Measurements from ENCODE around the gene PCDHB14. TPM values are rescaled to one million over a fixed set of nuclear protein-coding genes. Genes with fewer than 3 reads are reported as not detected.
A peak's percentile ranks its signal among the peaks of the same experiment; 100 is the strongest.
"Not testable (repeated sequence)": the region's sequence is repeated elsewhere in the genome, so short reads cannot be mapped to it uniquely, and the experiment has no call there.

The PCDHB14 gene
- total RNA-seq, 1 donor from 2014 or later, result 7.2 TPM

GRCh38 chr5:141245250-141245717 lies 22.1 kb downstream of the PCDHB14 start, which contains the start of gene PCDHB15:
PCDHB15 (plus strand) TSS chr5:141245395; CDS start chr5:141245579, 184 bp downstream.
- H3K9me3 ChIP-seq (ENCODE audit: low read depth), result peaks cover 11% of the 10 kb centered on the region
- peaks cover 9% of the 10 kb centered on the region for H3K4me1 Mint-ChIP-seq
- TF ChIP-seq EZH2phosphoT487 (IDR thresholded peaks at IDR 0.05), result no peak
- TF ChIP-seq, protein P1, sequence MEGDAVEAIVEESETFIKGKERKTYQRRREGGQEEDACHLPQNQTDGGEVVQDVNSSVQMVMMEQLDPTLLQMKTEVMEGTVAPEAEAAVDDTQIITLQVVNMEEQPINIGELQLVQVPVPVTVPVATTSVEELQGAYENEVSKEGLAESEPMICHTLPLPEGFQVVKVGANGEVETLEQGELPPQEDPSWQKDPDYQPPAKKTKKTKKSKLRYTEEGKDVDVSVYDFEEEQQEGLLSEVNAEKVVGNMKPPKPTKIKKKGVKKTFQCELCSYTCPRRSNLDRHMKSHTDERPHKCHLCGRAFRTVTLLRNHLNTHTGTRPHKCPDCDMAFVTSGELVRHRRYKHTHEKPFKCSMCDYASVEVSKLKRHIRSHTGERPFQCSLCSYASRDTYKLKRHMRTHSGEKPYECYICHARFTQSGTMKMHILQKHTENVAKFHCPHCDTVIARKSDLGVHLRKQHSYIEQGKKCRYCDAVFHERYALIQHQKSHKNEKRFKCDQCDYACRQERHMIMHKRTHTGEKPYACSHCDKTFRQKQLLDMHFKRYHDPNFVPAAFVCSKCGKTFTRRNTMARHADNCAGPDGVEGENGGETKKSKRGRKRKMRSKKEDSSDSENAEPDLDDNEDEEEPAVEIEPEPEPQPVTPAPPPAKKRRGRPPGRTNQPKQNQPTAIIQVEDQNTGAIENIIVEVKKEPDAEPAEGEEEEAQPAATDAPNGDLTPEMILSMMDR (IDR thresholded peaks at IDR 0.05), result peak; percentile 67
- no peaks in the 10 kb centered on the region for H4K20me1 ChIP-seq (ENCODE audit: low read depth)
- H3K36me3 Mint-ChIP-seq, result peaks cover 27% of the 10 kb centered on the region
- no peaks in the 10 kb centered on the region for H3K79me2 ChIP-seq (ENCODE audit: low read depth)
- H3K27ac Mint-ChIP-seq, result no peak within 1 kb of the TSS
- H3K27me3 ChIP-seq, result no peaks in the 10 kb centered on the region
- H3K27me3 Mint-ChIP-seq (ENCODE audit: insufficient read depth, low read depth), result peaks cover 2% of the 10 kb centered on the region
- peak within 1 kb of the TSS; percentile 76 for H3K27ac ChIP-seq
- no peaks in the 10 kb centered on the region for H3K4me1 ChIP-seq
- H3K4me3 Mint-ChIP-seq, result no peak within 1 kb of the TSS
- H3K36me3 ChIP-seq, result peaks cover 18% of the 10 kb centered on the region
- H3K9ac ChIP-seq, result no peak within 1 kb of the TSS
- no peaks in the 10 kb centered on the region for H3F3A ChIP-seq (ENCODE audit: low read depth)
- H2AFZ ChIP-seq (replicated peaks), result peak within 1 kb of the TSS; percentile 91
- H3K4me3 ChIP-seq, result peak within 1 kb of the TSS; percentile 41
- peaks cover 77% of the 10 kb centered on the region for H3K9me3 Mint-ChIP-seq
- H3K4me2 ChIP-seq, result peak within 1 kb of the TSS; percentile 73
- peak; percentile 75 for DNase-seq (ENCODE audit: low spot score)

GRCh38 chr5:141246971-141247370 lies 23.8 kb downstream of the PCDHB14 start:
- peaks cover 77% of the 10 kb centered on the region for H3K9me3 Mint-ChIP-seq
- not testable (repeated sequence) for H3K79me2 ChIP-seq (ENCODE audit: low read depth)

DNA sequence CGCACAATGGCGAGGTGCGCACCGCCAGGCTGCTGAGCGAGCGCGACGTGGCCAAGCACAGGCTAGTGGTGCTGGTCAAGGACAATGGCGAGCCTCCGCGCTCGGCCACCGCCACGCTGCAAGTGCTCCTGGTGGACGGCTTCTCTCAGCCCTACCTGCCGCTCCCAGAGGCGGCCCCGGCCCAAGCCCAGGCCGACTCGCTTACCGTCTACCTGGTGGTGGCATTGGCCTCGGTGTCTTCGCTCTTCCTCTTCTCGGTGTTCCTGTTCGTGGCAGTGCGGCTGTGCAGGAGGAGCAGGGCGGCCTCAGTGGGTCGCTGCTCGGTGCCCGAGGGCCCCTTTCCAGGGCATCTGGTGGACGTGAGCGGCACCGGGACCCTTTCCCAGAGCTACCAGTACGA lies 24.3 kb downstream of the PCDHB14 start:
- not testable (repeated sequence) for H3K4me1 Mint-ChIP-seq; H2AFZ ChIP-seq (replicated peaks); H3K27ac Mint-ChIP-seq; H3K27me3 ChIP-seq; H3F3A ChIP-seq (ENCODE audit: low read depth); H4K20me1 ChIP-seq (ENCODE audit: low read depth); H3K4me2 ChIP-seq; H3K4me3 ChIP-seq; H3K4me1 ChIP-seq; H3K79me2 ChIP-seq (ENCODE audit: low read depth); DNase-seq (ENCODE audit: low spot score); H3K9ac ChIP-seq; H3K27me3 Mint-ChIP-seq (ENCODE audit: insufficient read depth, low read depth); H3K4me3 Mint-ChIP-seq; H3K27ac ChIP-seq
- peaks cover 77% of the 10 kb centered on the region for H3K9me3 Mint-ChIP-seq
- H3K36me3 Mint-ChIP-seq, result peaks cover 18% of the 10 kb centered on the region
- Histone ChIP-seq H3K9me3 (ENCODE audit: low read depth) (peaks cover 16% of the 10 kb centered on the region), H3K36me3 (peaks cover 18% of the 10 kb centered on the region)

More at GRCh38 chr5:141246971-141247370, 23.8 kb downstream of the PCDHB14 start:
- not testable (repeated sequence) for H3K9ac ChIP-seq; H3K27ac ChIP-seq; H3F3A ChIP-seq (ENCODE audit: low read depth); H3K4me1 ChIP-seq; H2AFZ ChIP-seq (replicated peaks); H3K4me1 Mint-ChIP-seq; H3K4me3 ChIP-seq; H3K27me3 ChIP-seq; H3K27ac Mint-ChIP-seq; H3K4me2 ChIP-seq; H3K4me3 Mint-ChIP-seq; DNase-seq (ENCODE audit: low spot score); H4K20me1 ChIP-seq (ENCODE audit: low read depth); H3K27me3 Mint-ChIP-seq (ENCODE audit: insufficient read depth, low read depth)
- H3K36me3 Mint-ChIP-seq, result peaks cover 18% of the 10 kb centered on the region
- peaks cover 18% of the 10 kb centered on the region for H3K36me3 ChIP-seq
- peaks cover 15% of the 10 kb centered on the region for H3K9me3 ChIP-seq (ENCODE audit: low read depth)

GRCh38 chr5:141250576-141250975 lies 27.4 kb downstream of the PCDHB14 start:
- no peaks in the 10 kb centered on the region for H3F3A ChIP-seq (ENCODE audit: low read depth)
- no peak overlapping the region for H3K27ac Mint-ChIP-seq
- H3K27me3 Mint-ChIP-seq (ENCODE audit: insufficient read depth, low read depth), result peaks cover 2% of the 10 kb centered on the region
- TF ChIP-seq, protein P1 (IDR thresholded peaks at IDR 0.05), result no peak
- TF ChIP-seq EZH2phosphoT487 (IDR thresholded peaks at IDR 0.05) (no peak), EZH2 (IDR thresholded peaks at IDR 0.05) (no peak)
- no peak overlapping the region for H3K4me3 Mint-ChIP-seq
- no peaks in the 10 kb centered on the region for H3K79me2 ChIP-seq (ENCODE audit: low read depth)
- H3K4me1 Mint-ChIP-seq, result peaks cover 10% of the 10 kb centered on the region
- H4K20me1 ChIP-seq (ENCODE audit: low read depth), result no peaks in the 10 kb centered on the region
- peaks cover 18% of the 10 kb centered on the region for H3K36me3 ChIP-seq
- peaks cover 75% of the 10 kb centered on the region for H3K9me3 Mint-ChIP-seq
- no peak overlapping the region for H3K27ac ChIP-seq
- peaks cover 29% of the 10 kb centered on the region for H3K9me3 ChIP-seq (ENCODE audit: low read depth)
- H3K27me3 ChIP-seq, result no peaks in the 10 kb centered on the region
- DNase-seq (ENCODE audit: low spot score), result peak; percentile 21
- no peak overlapping the region for H3K4me3 ChIP-seq
- H3K9ac ChIP-seq, result no peak overlapping the region
- H3K4me2 ChIP-seq, result no peak overlapping the region
- H3K36me3 Mint-ChIP-seq, result peaks cover 18% of the 10 kb centered on the region
- H3K4me1 ChIP-seq, result no peaks in the 10 kb centered on the region
- no peak overlapping the region for H2AFZ ChIP-seq (replicated peaks)

Data from neural progenitor cell (in vitro differentiated cells).